Hematopoietic multipotent progenitor cell treated with erythropoietin and hydrocortisone succinate and interleukin-3 and kit ligand, for 6 days (in vitro differentiated cells): Measurements from ENCODE around the gene CAPS.
"Not testable (repeated sequence)": the region's sequence is repeated elsewhere in the genome, so short reads cannot be mapped to it uniquely, and the experiment has no call there.

Experiments used
- DNase-seq: peaks from one replicate; pipeline ENCODE4 v3.0.0-alpha.2; 2015

The CAPS gene

DNA sequence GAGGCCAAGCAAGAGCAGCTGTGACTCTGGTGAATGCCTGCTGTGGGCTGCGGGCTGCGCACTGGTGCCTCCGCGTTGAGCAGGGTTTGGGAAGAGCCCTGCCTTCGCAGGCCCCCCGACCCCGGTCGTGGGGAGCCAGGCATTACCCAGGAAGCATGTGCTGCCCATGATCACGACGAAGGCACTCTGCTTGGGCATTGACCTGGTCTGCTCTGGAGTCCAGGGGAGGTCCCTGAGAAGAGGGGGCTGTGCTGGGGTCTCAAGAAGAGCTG, 44.7 kb downstream of the CAPS start:
- DNase-seq = no peak

DNA sequence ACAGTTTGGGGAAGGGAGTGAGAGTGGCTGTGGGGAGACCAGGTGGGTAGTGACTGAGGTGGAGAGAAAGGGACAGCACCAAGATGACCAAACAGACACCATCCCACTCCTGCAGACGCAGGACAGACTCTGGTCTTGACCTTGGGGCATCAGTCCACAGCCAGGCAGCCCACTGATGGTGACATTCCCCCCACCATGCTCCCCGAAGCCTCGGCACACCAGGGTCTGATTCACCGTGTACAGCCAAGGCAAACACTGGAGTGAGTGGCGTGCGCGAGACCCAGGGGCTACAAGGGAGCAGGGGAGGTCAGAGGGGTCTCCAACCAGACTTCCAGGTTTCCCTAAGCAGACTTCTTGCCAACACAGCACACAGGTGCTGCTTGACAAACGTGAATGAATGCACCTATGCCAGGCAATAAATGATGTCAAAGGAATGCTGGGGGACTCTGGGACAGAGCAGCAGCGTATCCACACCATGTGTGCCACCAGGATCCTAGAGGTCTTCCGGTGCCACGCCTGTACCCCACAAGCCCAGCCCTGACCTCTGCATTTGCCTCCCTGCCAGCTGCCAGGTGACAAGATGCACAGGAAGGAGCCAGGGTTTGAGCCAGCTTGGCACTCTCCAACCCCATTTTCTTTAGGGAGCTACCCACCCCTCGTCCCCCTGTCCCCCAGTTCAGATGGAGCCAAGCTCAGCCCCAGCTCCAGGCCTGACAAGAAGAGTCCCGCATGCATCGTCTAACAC, 45.4 kb downstream of the CAPS start:
- no peak for DNase-seq

DNA sequence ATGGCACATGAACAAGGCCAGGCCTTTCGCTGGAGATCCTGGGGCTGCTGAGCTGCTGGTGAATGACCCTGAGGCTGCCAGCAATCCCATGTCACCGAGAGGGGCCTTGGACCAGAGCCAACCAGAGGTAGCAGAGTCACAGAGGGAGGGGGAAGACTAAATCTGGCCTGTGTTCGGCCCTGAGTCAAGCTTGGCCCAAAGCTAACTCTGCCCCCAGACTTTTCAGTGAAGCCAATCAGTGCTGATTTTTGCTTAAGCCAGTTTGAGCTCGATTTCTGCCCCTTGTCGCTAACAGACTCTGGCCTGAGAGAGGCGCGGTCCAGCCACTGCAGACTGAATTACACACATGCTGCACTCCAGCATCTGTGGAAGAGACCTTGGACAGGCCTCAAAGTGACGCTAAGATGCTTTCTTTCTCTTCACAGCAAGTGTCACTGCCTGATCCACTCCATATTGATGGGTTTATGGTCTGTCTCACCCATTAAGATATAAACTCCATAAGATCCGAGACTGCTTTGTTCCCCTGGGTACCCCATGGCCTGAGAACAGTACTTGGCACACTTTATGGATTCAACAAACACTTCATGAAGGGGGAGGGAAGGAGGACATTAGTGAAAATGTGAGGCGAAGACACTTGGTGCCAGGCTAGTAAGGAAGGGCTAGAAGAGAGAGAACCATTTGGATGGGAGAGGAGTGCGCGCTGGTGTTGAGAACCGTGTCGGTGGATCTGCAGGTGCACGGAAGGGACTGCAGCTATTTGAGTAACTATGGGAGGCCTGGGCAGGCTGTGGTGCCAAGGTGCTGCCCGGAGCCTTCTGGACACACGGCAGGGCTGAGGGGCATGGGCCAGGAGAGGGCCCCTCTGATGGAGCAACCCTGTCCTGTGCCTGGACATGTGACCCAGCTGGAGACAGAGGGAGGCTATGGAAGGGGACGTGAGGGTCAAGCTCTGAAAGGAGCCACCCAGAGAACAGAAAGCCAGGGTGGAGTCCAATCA, 46.2 kb downstream of the CAPS start:
- DNase-seq = no peak

DNA sequence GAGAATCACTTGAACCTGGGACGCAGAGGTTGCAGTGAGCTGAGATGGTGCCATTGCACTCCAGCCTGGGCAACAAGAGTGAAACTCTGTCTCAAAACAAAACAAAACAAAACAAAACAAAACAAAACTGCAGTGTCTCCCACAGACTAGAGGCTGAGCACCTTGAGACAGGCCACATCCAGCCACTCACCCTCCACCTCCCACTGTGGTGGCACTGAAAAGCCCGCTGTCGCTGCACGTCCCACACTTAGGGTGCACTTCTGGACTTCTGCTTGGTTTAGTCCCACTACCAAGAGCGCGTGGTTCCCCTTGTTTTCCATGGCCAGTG, 47.6 kb downstream of the CAPS start:
- not testable (repeated sequence) for DNase-seq

DNA sequence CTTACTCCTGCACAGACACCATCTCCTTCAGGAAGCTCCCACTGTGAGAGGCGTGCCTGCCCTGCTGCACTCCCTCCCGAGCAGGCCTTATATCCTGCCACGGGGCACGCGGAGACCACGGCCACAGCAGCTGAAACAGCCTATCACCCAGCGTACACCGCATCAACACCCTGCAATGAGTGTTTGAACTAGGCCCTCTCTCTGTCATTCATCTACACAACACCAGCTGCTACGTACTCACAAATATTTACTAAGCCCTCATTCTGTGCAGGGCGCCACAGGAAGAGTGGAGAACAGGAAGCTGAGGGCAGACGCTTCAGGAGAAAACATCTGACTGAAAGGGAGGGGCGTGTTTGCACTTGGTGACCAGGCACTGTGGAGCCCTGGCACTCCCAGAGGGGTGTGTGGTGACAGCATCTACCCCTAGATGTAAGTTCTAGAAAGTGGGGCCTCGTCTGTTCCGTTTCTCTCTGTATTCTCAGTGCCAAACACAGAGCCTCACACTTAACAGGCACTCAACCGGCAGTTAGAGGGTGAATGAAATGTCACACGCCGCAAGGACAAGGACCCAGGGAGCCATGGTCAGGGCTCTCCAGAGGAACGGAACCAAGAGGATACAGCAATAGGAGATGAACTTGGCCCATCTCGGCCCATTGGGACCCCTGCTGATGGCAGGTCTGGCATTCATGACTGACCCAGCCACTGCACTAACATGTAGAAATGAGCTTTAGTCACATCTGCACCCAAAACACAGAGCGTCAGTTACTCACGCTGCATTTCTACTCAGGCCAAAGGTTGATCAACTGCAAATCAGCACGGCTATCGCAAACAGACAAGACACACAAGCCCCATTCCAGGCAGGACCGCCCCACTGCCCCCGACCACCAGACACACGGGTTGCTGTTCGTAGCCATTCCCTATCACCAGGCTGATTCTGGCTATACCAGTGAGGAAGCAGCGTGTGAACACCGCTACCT, 48.2 kb downstream of the CAPS start:
- peak; percentile 77 for DNase-seq

DNA sequence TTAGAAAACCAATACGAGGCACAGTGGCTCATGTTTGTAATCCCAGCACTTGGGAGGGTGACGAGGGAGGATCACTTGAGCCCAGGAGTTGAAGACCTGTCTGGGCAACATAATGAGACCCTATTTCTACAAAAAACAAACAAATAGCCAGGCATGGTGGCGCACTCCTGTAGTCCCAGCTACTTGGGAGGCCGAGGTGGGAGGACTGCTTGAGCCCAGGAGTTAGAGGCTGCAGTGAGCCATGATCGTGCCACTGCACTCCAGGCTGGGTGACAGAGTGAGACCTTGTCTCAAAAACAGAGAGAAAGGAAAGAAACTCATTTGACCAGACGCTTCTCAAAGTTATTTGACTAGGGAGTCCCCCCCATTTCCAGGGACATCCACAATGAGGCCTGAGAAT, 49.2 kb downstream of the CAPS start:
- DNase-seq = not testable (repeated sequence)

DNA sequence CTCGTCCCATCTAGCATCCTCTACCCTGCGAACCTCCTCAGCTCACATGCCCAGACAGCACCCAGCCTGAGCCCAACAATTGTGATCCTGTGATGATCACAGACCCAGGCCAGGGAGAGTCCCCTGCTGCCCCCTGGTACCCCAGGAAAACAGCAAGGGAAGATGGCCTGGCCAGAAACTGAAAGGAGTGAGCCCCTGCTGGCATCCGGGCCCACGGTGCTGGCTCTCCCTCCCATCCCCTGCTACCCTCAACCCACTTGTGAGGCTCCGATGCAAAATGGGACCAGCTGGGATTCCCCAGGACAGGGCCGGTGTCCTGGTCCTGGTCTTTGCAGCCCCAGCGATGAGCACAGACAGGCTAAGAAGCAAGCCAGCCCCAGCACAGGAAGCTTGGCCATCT, 49.8 kb downstream of the CAPS start:
- DNase-seq = no peak

DNA sequence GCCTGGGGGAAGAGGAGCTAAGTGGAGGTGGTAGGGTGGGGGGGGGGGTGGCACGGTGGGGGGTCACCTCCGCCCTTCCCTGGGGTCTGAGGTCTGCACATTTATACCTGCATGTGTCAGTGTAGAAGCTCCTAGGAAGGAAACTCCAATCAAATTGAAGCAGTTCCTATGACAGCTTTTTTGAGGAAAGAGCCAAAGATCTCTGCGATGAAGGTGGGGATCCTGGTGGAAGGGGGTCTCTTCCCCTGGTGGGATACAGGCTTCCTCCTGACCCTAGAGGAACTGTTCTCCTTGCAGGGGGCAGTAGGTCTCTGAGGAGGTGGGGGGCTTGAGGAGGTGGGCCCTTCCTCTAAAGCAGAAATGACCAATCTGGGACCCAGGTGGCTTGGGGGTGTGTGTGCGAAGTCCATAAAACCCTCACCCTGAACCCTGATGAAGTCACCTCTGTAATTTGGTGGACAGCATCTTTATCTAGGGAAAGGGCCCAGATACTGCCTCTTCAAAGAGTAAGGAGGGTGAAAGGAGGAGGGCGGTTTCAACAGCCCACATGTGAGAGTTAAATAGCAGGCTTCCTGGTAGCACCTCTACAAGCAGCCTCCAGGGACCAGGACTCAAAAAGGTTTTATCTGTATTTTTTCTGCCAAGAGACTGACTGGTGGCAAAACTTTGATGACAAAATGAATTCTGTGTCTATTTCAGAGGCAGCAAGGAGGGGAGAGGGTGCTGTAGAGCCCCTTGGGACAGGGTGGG, 50.9 kb downstream of the CAPS start:
- DNase-seq = no peak
